NAMALWA (cell line): Measurements from ENCODE around the gene TMC3.
A peak's percentile ranks its signal among the peaks of the same experiment; 100 is the strongest.

Source experiments
- DNase-seq: peaks from one replicate; pipeline ENCODE4 v3.0.0-alpha.2; 2015; ENCODE audit warnings: low spot score

The TMC3 gene

DNA sequence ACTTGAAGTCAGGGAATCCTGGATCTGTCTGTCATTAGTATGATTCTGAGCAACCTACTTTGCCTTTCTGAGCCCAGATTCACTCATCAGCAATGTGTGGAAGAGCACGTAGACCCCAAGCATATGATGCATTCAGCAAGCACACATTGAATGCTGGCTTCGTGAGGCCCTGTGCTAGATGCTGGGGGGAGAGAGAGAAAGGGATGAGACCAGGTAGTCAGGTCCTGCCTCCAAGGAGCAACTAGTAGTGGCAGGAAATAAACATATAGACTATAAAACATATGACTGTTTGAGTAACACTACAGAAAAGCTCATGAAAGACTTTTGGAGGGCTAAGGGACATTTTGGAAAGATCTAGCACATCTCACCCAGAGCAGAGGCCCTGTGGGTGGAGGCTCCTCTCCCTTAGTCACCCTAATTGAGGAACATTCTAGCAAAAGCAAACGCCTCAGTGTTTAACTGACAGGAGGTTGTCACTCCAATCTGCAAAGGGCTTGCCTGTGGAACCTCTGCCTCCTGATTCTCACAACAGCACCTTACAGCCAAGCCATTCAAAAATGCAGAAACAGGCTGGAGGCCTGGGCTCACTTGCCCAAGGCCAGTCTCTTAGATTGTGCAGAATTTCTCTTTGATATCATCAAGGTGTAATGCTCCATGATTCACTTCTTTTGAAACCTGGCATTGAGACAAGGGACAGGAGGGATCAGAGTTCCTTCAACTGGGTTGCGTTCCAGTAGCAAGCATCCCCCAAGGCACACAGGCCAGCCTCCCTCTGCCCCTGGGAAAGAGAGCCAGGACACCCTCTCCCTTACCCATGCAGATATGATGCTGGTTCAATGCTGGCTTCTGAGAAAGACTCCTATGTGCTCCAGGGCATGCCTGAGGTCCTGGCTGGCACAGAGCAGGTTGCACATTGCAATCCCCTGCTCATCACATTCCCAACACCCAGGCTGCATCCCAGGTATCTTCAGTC lies 76.1 kb downstream of the TMC3 start:
- DNase-seq = no peak

DNA sequence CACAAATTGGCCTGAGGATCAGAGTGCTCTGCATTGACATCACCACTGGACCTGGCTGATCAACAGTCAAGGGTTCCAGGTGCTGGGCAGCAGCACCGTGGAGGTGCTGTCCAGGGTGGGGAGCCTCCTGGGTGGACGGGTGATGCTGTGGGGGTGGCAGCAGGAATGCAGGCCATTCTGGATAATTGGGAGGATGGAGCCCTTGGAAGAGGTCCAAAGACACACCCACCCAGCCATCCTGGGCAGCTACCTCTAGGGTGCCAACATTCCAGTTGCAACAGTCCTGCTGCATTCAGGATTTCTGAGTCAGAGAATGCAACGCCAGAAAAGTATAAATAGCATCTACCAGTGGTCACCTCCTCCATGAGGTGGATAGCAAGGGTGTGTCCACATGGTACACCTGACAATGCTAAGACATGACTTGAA lies 76.9 kb downstream of the TMC3 start:
- DNase-seq = no peak

DNA sequence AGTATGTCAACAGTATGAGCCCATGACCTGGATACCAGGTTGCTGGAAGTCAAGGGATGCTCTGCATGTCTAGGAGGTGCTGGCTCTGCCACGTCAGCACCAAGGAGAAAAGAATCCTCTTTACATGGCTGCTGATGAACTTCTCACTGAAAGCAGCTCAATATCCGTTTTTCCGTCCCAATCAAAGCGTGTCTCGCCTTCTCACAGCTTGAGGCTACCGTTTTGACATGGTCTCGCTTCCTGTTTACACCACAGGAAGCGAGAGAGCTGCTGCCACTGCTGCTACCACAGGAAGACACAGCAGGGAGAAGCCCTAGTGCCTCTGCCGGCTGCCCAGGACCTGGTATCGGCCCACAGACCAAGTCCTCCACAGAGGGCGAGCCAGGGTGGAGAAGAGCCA lies 77.3 kb downstream of the TMC3 start:
- DNase-seq = peak; percentile 94

DNA sequence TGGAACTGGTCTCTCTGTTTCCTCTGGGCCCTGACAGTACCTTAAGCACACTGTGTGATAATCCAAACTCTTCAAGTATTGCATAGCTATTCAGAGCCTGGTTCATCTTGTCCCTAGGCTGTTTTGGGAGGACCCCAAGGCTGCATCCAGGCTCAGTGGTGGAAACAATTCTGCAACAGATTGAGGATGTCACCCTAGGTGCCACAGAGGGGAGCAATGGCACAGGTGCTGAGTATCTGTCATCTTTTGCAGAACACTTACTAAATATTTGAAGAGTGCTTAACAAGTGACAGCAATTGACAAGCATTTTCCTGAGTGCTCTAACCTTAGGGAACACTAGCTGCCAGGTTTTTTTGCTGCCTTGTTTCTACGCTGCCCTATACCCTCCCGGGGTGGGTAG lies 77.8 kb downstream of the TMC3 start:
- DNase-seq = no peak

DNA sequence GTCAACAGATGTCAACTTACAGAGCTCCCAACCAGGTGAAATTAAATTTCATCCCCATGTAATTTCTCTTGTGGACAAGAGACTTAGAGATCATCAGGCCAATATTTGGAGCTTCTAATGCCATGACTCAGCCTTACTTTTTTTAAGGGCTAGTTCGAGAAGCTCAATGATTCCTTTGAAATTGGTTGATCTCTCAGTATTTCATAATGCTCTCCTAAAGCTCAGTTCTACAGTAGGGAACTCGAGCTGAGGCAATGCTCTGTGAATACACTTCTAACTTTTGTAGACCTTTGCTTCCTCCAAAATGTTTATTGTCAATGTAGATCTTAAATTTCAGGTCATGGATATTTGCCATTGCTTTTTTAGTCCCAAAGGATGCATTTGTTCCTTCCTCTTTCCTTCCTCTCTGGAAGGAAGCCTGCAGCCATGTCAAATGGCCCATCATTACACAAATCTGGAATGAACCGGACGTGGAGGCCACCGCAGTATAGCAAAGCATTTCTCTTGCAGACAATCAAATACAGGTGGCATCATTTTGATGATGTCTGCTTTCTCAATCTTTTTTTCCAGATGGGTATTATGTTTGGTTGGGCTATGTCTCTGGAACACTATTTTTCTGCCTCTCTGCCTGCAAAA lies 78.4 kb downstream of the TMC3 start:
- peak; percentile 27 for DNase-seq

DNA sequence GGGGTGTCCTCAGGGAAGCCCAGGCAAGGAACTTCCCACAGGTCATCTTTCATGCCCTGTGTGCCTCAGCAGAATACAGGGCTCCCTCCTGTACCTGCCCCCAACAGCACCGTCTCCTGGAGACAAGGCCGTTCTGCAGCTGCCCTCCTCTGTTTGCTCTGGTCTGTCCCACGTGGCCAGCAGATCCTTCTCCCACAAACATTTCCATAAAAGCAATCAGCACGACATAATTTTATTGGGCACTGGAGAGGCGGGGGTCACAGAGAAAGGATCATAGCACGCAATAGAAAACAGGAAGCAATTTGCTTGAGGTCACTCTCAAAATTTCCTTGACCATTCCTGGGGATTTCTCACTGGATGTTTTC lies 79.5 kb downstream of the TMC3 start:
- no peak for DNase-seq

DNA sequence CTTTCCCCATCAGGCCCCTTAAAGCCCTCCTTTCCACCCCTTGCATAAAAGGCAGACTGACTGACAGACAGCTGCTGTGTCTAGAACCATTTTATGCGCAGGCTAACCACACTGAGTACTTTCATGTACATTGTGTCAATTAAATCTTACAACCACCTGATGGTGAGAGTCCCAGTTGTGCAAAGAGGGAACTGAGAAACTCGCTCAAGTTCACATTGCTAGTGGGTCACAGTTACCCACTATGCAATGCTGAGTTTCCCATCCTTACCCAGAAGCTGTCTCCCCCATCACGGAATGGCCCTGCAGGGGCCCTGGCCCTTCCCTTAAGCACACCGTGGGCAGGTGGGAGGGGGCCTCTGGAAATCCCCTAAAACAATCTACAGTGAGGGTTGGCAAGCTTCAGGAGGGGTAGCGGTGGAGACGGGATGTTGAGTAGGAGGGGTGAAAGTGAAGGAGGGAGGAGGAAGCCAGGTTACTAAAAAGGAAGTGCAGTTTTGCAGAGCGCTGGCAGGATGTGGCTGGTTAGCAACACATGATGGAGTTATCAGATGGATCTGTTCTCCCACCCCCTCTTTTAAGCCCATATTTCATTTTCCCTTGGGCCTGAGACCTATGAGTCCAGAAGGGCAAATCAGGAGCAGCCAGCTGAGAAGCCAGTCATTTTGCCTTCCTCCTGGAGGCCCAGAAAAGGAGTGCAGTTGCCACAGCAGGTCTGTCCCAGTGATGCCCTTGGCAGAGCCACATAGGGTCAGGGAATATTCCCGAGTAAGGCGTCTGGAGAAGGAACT lies 80.1 kb downstream of the TMC3 start:
- peak; percentile 92 for DNase-seq

DNA sequence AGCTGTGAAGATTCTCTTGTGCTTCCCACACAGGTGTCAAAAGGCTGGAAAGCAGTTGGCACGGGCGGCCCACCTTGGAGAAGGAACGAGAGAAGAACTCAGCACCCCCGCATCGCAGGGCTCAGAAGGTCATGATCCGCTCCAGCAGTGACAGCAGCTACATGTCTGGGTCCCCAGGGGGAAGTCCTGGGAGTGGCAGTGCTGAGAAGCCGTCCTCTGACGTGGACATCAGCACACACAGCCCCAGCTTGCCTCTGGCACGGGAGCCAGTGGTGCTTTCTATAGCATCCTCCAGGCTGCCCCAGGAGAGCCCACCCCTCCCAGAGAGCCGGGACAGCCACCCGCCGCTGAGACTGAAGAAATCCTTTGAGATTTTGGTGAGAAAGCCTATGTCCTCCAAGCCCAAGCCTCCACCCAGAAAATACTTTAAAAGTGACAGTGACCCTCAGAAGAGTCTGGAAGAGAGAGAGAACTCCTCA lies 81.5 kb downstream of the TMC3 start:
- peak; percentile 82 for DNase-seq

DNA sequence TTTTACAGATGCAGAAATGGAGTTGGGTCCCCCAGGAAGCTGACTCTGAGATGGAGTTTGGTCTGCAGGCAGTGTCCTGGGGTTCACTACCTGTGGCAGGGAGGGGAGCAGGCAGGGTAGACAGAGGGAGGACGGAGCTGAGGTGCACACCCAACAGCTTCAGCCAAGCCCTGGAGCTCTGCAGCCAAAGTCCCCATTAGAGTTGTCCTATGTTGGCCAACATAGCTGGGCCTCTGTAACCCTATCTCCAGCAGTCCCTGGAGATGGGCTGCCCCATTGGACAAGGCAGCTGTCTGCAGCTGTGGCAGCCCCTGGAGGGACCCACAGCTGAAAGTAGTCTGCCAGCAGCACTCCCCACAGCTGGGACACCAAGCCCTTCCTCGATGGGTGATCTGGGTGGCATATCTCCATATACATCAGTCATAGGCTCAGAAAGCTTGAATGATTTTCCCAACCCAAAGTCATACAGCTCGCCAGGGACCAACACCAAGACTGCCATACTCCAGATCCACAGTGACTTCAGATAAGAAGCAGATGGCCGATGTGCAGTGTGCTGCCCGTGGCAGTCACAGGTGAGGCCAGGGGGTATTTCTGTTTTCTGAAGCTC lies 82.0 kb downstream of the TMC3 start:
- DNase-seq = peak; percentile 59

DNA sequence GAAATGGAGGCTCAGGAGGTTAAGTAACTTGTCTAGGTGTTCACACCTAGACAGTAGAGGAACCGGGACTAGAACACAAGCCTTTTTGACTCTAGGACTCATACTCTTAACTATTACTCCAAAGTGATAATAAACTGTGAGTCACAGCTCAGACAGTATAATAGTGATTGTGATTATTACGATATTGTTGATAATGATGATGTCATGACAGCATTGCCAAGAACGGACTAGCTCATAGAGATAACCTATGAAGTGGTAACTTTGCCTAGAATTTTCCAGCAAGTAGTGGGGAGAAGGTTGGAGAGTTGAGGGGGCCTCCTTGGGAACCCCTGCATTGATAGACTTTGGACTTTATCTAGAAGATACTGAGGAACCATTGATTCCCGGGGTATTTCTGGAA lies 84.1 kb downstream of the TMC3 start:
- DNase-seq = no peak

DNA sequence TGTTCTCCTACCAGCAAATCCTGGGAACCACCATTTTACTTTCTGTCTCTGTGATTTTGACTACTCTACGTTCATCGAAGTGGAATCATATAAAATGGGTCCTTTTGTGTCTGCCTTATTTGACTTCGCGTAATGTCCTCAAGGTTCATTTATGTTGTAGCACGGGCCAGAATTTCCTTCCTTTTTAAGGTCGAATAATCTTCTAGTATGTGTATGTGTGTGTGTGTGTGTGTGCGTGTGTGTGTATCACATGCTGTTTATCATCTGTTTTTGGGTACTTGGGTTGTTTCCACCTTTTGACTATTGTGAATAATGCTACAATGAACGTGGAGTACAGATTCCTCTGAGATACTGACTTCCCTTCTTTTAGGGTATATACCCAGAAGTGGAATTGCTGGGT lies 85.4 kb downstream of the TMC3 start:
- no peak for DNase-seq

DNA sequence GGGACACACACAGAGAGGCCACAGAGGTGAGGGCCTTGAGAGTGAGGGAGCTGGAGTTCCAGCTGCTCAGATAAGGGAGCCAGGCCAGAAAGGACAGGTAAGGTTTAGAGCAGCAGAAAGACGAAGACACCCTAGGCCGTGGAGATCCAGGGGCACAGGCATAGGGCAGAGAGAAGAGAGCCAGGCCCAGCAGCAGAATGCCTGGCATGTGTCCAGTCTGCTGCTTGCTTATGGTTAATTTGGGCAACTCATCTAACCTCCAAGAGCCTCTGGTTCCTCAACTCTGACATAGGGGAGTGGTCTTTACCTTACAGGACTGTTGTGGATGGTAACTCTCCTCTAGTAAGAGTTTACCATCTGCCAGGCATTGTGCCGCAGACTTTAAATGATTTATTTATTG lies 86.0 kb downstream of the TMC3 start:
- DNase-seq = no peak

DNA sequence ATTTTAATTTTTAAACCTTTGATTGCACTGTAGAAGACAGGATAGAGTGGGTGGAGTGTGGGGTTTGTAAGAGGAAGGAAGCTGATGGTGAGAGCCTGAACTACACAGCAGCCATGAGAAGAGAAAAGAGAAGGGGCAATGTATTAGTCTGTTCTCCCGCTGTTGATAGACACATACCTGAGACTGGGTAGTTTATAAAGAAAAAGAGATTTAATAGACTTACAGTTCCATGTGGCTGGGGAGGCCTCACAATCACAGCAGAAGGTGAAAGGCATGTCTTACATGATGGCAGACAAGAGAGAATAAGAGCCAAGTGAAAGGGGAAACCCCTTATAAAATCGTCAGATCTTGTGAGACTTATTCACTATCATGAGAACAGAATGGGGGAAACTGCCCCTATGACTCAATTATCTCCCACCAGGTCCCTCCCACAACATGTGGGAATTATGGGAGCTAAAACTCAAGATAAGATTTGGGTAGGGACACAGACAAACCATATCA lies 87.3 kb downstream of the TMC3 start:
- peak; percentile 32 for DNase-seq

DNA sequence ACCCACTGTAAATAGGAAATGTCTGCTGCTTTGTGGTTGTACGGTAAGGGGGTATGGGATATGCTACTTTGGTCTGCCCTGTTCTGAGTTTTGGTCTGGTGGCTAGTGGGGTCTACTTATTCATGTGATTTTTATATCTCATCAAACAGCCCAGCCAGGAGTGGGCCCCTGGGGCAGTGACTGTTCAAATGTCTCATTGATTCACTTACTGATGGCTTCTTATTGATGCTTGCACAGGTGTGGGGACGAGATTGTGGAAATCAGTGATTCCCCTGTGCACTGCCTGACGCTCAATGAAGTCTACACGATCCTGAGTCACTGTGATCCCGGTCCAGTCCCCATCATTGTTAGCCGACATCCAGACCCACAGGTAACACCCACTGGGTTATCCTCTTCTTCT lies 88.6 kb downstream of the TMC3 start:
- DNase-seq = no peak

DNA sequence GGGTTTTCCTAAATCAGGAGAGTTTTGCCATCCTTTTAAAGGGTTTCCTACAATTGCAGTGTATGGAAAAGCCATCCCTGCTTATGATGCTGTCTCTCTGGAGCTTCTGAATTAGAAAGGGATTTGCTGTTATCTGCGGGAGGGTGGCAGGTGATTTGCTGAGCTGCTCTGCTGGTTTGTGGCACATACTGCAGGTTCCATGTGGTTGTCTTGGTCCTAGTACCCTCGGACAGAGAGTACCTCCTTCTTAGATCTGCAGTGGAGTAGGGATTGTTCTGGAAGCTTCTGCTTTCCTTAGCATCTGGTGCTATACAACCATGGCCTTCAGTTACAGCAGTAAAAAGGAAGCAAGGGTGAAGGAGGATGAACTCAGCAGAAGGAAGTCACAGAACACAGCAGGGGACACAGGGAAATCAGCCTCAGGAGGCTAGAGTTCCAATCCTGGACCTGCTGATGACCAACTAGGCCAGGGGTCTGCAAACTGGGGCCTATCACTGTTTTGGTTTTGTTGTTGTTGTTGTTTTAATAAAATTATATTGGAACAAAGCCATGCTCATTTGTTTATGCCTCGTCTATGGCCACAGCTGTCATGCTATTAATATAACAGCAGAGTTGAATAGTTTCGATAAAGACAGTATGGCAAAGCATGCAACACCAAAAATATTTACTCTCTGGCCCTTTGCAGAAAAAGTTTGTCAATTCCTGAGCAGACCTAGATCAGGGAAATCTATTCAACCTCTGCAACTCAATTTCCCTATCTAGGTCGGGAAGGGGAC lies 89.6 kb downstream of the TMC3 start:
- peak; percentile 55 for DNase-seq

DNA sequence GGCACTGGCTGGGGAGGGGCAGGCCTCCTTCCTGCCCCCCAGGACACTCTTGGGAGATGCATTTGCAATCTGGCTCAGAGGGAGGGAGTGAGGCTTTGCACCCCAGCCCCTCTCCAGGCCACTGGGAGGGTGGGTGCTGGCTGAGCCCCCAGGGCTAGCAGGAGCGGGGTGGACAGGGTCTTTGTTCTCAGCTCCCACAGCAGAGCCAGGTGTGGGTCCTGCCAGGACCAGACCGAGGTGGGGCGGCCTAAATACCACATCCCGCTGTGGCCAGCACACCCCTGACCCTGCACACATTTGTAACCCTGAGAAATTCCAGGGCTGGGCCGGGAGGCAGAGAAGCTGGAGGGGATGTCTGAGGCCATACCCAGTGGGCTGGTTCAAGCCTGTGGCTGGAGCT lies 91.1 kb downstream of the TMC3 start:
- DNase-seq = no peak

DNA sequence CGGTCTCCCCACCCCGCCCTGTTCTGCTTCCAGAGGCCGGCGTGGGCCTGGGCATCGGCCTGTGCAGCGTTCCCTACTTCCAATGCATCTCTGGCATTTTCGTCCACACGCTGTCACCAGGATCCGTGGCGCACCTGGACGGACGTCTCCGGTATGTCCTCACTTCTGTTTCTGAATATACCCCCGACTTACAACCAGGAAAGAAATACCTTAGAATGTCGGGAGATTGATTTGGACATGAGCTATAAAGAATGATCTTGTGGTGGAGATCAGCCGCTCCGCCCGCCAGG lies 91.5 kb downstream of the TMC3 start:
- DNase-seq = no peak

DNA sequence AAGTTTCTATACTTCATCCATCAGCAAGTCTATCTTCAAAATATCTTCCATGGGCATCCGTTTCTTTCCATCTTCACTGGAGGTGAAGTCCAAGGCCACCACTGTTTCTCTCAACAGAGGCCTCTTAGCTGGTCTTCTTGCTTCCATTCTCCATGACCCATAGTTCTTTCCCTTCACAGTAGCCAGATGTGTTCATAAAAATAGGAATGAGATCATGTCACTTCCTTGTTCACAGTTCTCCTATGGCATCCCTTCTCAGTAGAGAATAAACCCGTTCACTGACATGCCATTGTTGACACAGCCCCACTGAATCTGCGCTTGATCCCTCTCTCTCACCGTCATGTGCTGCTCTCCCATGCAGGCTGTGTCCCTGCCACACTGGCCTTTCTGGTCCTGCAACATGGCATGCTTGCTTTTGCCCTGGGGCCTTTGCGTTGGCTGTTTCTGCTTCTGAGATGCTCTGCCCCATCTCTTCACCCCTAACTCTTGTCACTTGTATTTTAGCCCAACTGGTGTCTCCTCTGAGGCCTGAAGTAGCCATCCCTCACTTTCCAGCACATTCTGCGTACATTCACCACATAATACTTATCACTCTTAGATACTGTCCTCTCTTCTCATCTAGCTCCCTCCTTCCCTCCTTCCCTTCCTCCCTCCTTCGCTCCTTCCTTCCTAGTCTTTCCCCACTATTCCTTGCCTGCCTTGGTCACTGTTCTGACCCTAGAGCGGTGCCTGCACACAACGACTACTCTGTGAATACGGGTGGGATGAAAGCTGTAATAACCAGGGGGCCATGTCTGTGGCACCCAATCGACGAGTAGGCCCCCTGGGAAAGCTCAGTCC lies 92.0 kb downstream of the TMC3 start:
- DNase-seq = no peak

DNA sequence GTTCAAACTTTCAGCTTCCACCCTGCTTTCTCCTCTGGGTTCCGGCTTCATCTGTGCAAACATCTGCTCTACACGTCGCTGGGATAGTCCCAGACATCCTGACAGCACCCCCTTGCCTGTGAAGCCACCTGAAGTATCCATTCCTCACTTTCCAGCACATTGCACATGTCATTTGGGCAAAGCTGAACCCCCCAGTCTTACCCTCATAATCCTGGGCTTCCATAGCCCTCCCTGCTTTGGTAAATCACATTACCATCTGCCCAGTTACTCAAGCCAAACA lies 92.6 kb downstream of the TMC3 start:
- no peak for DNase-seq
